Measurements from ENCODE around the gene RAB43.

DNA sequence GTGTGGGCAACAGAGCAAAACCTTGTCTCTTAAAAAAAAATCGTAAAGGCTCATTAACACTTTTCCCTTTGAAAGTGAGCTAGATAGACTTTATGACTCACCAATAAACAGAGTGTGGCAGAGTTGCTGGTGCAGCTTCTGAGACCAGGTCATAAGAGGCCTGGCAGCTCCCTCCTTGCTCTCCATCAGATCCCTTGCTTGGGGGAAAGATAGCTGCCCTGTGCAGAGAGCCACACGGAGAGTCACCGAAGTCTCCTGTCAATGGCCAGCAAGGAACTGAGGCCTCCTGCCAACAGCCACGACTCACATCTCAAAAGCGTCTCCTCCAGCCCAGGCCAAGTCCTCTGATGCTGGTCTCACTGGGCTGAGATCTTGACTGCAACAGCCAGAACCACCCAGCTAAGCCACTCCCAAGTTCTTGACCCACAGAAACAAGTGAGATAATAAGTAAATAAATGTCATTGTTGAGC, 69.7 kb downstream of the RAB43 start:
- TF ChIP-seq POLR2A (IDR thresholded peaks at IDR 0.05; ENCODE audit: low read depth) (no peak), CTCF (IDR thresholded peaks at IDR 0.05) (no peak)
